HepG2 (cell line): Measurements from ENCODE around the gene TTC32. TPM values are rescaled to one million over a fixed set of nuclear protein-coding genes. Genes with fewer than 3 reads are reported as not detected.

Experiments
- CENPT ChIP-seq: sonication (generic); formaldehyde crosslinking; IDR thresholded peaks from 2 replicates; pipeline ENCODE4 v1.8.0; 2022; ENCODE audit warnings: low read depth, mild to moderate bottlenecking, moderate library complexity, missing genetic modification reagents
- HDAC1 ChIP-seq: sonication (generic); formaldehyde crosslinking; IDR thresholded peaks from 2 replicates; pipeline ENCODE4 v1.5.1; 2020; ENCODE audit warnings: mild to moderate bottlenecking, missing genetic modification reagents
- HNF4A ChIP-seq: sonication (generic); formaldehyde crosslinking; IDR thresholded peaks from 2 replicates; pipeline ENCODE4 v1.4.0; 2020; ENCODE audit warnings: missing genetic modification reagents
- KDM5A ChIP-seq: fragments of 200-600 bp; sonication (generic); IDR thresholded peaks from 2 replicates; pipeline ENCODE4 v1.7.0; 2018; ENCODE audit warnings: antibody characterized with exemption, mild to moderate bottlenecking, low read length, borderline replicate concordance
- NONO ChIP-seq, 2 experiments: fragments of 450-650 bp in 1 of 2; sonication (generic) in 1 of 2; formaldehyde crosslinking in 1 of 2; IDR thresholded peaks in 1 of 2; conservative IDR thresholded peaks in 1 of 2; 2 replicates each; pipeline versions ENCODE4 v1.6.1 to v1.8.0; 2017 to 2022; ENCODE audit warnings: mild to moderate bottlenecking in 1 of 2, missing genetic modification reagents in 1 of 2, moderate library complexity in 1 of 2
- POGZ ChIP-seq: sonication (generic); formaldehyde crosslinking; IDR thresholded peaks from 2 replicates; pipeline ENCODE4 v1.4.0; 2020; ENCODE audit warnings: mild to moderate bottlenecking, missing genetic modification reagents
- SMYD3 ChIP-seq: sonication (generic); formaldehyde crosslinking; IDR thresholded peaks from 2 replicates; pipeline ENCODE4 v1.8.1; 2023; ENCODE audit warnings: mild to moderate bottlenecking, missing genetic modification reagents
- SOX5 ChIP-seq: IDR thresholded peaks from 2 replicates; pipeline ENCODE4 v1.6.1; 2016; ENCODE audit warnings: borderline replicate concordance
- SRSF9 ChIP-seq: fragments of 200-400 bp; formaldehyde crosslinking; IDR thresholded peaks from 2 replicates; pipeline ENCODE4 v1.6.1; 2018; ENCODE audit warnings: borderline replicate concordance, mild to moderate bottlenecking, low read depth, low read length; ENCODE audit not compliant: insufficient read depth, poor library complexity, severe bottlenecking
- SYNCRIP ChIP-seq: fragments of 200-400 bp; formaldehyde crosslinking; IDR thresholded peaks from 2 replicates; pipeline ENCODE4 v1.6.1; 2018; ENCODE audit warnings: mild to moderate bottlenecking, low read depth, low read length; ENCODE audit not compliant: insufficient read depth
- TMF1 ChIP-seq: sonication (generic); formaldehyde crosslinking; IDR thresholded peaks from 2 replicates; pipeline ENCODE4 v1.8.1; 2022; ENCODE audit warnings: low read depth, missing genetic modification reagents
- U2AF2 ChIP-seq: fragments of 200-400 bp; formaldehyde crosslinking; IDR thresholded peaks from 2 replicates; pipeline ENCODE4 v1.6.1; 2017; ENCODE audit warnings: low read depth, mild to moderate bottlenecking, low read length
- ZNF382 ChIP-seq: sonication (generic); formaldehyde crosslinking; IDR thresholded peaks from 2 replicates; pipeline ENCODE4 v1.5.0; 2020; ENCODE audit warnings: missing genetic modification reagents, mild to moderate bottlenecking, borderline replicate concordance
- ZNF441 ChIP-seq: sonication (generic); formaldehyde crosslinking; IDR thresholded peaks from 2 replicates; pipeline ENCODE4 v1.7.0; 2021; ENCODE audit warnings: missing genetic modification reagents, borderline replicate concordance
- ZNF484 ChIP-seq: sonication (generic); formaldehyde crosslinking; IDR thresholded peaks from 2 replicates; pipeline ENCODE4 v1.5.1; 2020; ENCODE audit warnings: mild to moderate bottlenecking, low read depth, missing genetic modification reagents, borderline replicate concordance
- ZNF609 ChIP-seq: sonication (generic); formaldehyde crosslinking; IDR thresholded peaks from 2 replicates; pipeline ENCODE4 v1.4.0; 2020; ENCODE audit warnings: mild to moderate bottlenecking, missing genetic modification reagents, borderline replicate concordance
- ZNF709 ChIP-seq: sonication (generic); formaldehyde crosslinking; IDR thresholded peaks from 2 replicates; pipeline ENCODE4 v1.5.0; 2020; ENCODE audit warnings: mild to moderate bottlenecking, missing genetic modification reagents
- ZNF782 ChIP-seq: sonication (generic); formaldehyde crosslinking; IDR thresholded peaks from 2 replicates; pipeline ENCODE4 v1.4.0; 2020; ENCODE audit warnings: missing genetic modification reagents, mild to moderate bottlenecking, borderline replicate concordance
- polyA plus RNA-seq, 8 experiments: library from polyadenylated mRNA; depleted of rRNA in 3 of 8; stranded (reverse) in 7 of 8; unstranded in 1 of 8; fragments of >200 nt; fragmentation: Illumina TruSeq in 4 of 8; extraction: Trizol in 4 of 8; gene quantifications; 2 replicates each; pipeline versions ENCODE4 v1.2.1 to v1.2.3, GENCODE V29; 2011 to 2016; ENCODE audit warnings: low read depth in 4 of 8, missing spikeins in 1 of 8, mixed read lengths in 1 of 8; ENCODE audit not compliant: insufficient read depth in 1 of 8
- total RNA-seq, 5 experiments: library from RNA; depleted of rRNA; stranded (reverse); fragments of >200 nt; fragmentation: Illumina TruSeq; extraction: Trizol; gene quantifications; 2 replicates each; pipeline ENCODE4 v1.2.3, GENCODE V29; 2016; ENCODE audit warnings: low read depth in 1 of 5
- TF ChIP-seq, protein P1 (sequence below): sonication (generic); formaldehyde crosslinking; IDR thresholded peaks from 2 replicates; pipeline ENCODE4 v1.4.0; 2020; ENCODE audit warnings: missing genetic modification reagents, borderline replicate concordance

TTC32 gene
- total and polyA plus RNA-seq, 2 of the 13 experiments (the other 11 are each of a cell fraction or from before 2014, with no cell fraction given) = 21.6 to 38.3 TPM

- TF ChIP-seq, protein P1, sequence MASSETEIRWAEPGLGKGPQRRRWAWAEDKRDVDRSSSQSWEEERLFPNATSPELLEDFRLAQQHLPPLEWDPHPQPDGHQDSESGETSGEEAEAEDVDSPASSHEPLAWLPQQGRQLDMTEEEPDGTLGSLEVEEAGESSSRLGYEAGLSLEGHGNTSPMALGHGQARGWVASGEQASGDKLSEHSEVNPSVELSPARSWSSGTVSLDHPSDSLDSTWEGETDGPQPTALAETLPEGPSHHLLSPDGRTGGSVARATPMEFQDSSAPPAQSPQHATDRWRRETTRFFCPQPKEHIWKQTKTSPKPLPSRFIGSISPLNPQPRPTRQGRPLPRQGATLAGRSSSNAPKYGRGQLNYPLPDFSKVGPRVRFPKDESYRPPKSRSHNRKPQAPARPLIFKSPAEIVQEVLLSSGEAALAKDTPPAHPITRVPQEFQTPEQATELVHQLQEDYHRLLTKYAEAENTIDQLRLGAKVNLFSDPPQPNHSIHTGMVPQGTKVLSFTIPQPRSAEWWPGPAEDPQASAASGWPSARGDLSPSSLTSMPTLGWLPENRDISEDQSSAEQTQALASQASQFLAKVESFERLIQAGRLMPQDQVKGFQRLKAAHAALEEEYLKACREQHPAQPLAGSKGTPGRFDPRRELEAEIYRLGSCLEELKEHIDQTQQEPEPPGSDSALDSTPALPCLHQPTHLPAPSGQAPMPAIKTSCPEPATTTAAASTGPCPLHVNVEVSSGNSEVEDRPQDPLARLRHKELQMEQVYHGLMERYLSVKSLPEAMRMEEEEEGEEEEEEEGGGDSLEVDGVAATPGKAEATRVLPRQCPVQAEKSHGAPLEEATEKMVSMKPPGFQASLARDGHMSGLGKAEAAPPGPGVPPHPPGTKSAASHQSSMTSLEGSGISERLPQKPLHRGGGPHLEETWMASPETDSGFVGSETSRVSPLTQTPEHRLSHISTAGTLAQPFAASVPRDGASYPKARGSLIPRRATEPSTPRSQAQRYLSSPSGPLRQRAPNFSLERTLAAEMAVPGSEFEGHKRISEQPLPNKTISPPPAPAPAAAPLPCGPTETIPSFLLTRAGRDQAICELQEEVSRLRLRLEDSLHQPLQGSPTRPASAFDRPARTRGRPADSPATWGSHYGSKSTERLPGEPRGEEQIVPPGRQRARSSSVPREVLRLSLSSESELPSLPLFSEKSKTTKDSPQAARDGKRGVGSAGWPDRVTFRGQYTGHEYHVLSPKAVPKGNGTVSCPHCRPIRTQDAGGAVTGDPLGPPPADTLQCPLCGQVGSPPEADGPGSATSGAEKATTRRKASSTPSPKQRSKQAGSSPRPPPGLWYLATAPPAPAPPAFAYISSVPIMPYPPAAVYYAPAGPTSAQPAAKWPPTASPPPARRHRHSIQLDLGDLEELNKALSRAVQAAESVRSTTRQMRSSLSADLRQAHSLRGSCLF = no peak
- TF ChIP-seq SOX5 (CRISPR knock-in tag) (no peak), ZNF382 (CRISPR knock-in tag) (no peak), HDAC1 (CRISPR knock-in tag) (peak; percentile 48), HNF4A (CRISPR knock-in tag) (peak; percentile 43; the same call in 1 of the 2 replicates), ZNF609 (no peak), POGZ (peak; percentile 88), CENPT (peak; percentile 66; the same call in 1 of the 2 replicates), ZNF441 (CRISPR knock-in tag) (peak; percentile 96), ZNF782 (CRISPR knock-in tag) (peak; percentile 95; the same call in 1 of the 2 replicates), ZNF484 (CRISPR knock-in tag) (no peak), TMF1 (CRISPR knock-in tag) (no peak), KDM5A (no peak), SMYD3 (CRISPR knock-in tag) (no peak), SRSF9 (no peak), SYNCRIP (no peak), ZNF709 (CRISPR knock-in tag) (0 out of 2 replicates have a peak, but pooled peaks have one; percentile 62), U2AF2 (no peak), NONO (IDR thresholded peaks at IDR 0.05) (no peak), NONO (CRISPR knock-in tag; conservative IDR thresholded peaks at IDR 0.05) (peak; percentile 79)
Measured at GRCh38 chr2:19863303-19864041, 38.3 kb downstream of the TTC32 start (continued).
